ENCODE results near the gene SLFNL1.

Gene SLFNL1

GRCh38 chr1:41028034-41028642 is 6.6 kb upstream of the SLFNL1 start:
- no peak for TF ChIP-seq CTCF (IDR thresholded peaks at IDR 0.05; ENCODE audit: extremely low read depth, missing control alignments)
- no peak for DNase-seq (ENCODE audit: low spot score)

DNA sequence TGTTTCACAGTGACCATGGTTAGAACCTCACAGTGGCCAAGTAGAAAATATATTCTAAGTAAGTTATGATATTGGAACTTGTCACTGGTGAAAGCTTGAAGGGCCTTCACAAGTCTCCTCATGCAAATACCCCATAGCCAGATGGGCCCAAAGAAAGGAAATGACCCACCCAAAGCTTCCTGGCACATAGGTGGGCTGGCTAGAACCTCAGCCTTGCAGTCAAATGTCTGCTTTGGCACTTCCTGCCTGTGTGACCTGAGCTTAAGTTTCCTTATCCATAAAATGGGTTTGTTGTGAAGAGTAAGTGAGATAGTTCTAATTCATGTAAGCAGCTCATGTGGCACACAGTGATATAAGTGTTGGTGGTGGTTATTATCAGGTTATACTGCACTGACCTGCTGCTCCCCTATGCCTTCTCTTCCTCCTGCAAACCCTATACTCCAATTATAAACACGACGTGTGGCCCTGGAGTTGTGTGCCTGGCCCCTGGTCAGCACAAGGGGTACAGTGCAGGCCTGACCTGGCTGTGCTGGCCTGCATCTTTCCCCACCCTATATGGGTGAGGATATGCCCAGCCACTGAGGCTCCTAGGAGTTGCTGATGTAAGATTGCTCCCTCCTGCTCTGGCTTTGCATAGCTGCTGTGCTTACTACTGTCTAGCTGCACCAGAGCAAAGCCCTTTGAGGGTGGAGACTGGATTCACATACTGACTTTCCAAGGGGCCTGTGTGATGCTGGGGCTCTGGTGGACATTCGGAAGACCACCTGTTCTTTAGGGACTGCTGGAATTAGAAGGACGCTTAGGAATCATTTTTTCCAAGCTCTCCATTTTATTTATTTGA is 4.7 kb upstream of the SLFNL1 start:
- TF ChIP-seq CTCF (IDR thresholded peaks at IDR 0.05; ENCODE audit: extremely low read depth, missing control alignments): no peak
- no peak for DNase-seq (ENCODE audit: low spot score)

GRCh38 chr1:41024953-41025352 is 3.4 kb upstream of the SLFNL1 start:
- DNase-seq (ENCODE audit: low spot score): no peak

GRCh38 chr1:41023279-41023990 is 1.9 kb upstream of the SLFNL1 start:
- TF ChIP-seq CTCF (IDR thresholded peaks at IDR 0.05; ENCODE audit: extremely low read depth, missing control alignments): no peak
- no peak for DNase-seq (ENCODE audit: low spot score)

More at GRCh38 chr1:41024953-41025352, 3.4 kb upstream of the SLFNL1 start:
- no peak for TF ChIP-seq CTCF (IDR thresholded peaks at IDR 0.05; ENCODE audit: extremely low read depth, missing control alignments)

- DNase-seq (ENCODE audit: low spot score): no peak
- TF ChIP-seq CTCF (IDR thresholded peaks at IDR 0.05; ENCODE audit: extremely low read depth, missing control alignments): no peak
Observed at GRCh38 chr1:41022424-41022823, 899 bp upstream of the SLFNL1 start.

- no peak for DNase-seq (ENCODE audit: low spot score)
- no peak for TF ChIP-seq CTCF (IDR thresholded peaks at IDR 0.05; ENCODE audit: extremely low read depth, missing control alignments)
Observed at GRCh38 chr1:41020654-41021053, 871 bp downstream of the SLFNL1 start.

- no peak for TF ChIP-seq CTCF (IDR thresholded peaks at IDR 0.05; ENCODE audit: extremely low read depth, missing control alignments)
- DNase-seq (ENCODE audit: low spot score): no peak
Observed at GRCh38 chr1:41020109-41020576, 1.4 kb downstream of the SLFNL1 start.
